GM19239 (cell line): Measurements from ENCODE around the gene NEU3.
"Not testable (repeated sequence)": the region's sequence is repeated elsewhere in the genome, so short reads cannot be mapped to it uniquely, and the experiment has no call there.

Experiments used
- DNase-seq: peaks from one replicate; pipeline ENCODE4 v3.0.0; 2011; ENCODE audit warnings: low spot score; ENCODE audit not compliant: insufficient read length
- FAIRE-seq: peaks from 2 replicates; lab custom pipeline; 2011; peaks lifted over from hg19 to GRCh38; lab: Jason Lieb, UNC

Gene NEU3

GRCh38 chr11:74981888-74982287, 6.8 kb upstream of the NEU3 start:
- no peak for FAIRE-seq
- DNase-seq, result no peak

GRCh38 chr11:74984070-74984469, 4.7 kb upstream of the NEU3 start:
- DNase-seq (no peak), FAIRE-seq (no peak)

- DNase-seq, result no peak
- FAIRE-seq, result no peak
Observed at GRCh38 chr11:74984730-74985129, 4.0 kb upstream of the NEU3 start.

- DNase-seq, result peak; percentile 4
- FAIRE-seq, result peak; percentile 23
Observed at GRCh38 chr11:74989260-74989638, 516 bp downstream of the NEU3 start.

GRCh38 chr11:74990150-74990549, 1.4 kb downstream of the NEU3 start:
- peak; percentile 70 for FAIRE-seq
- not testable (repeated sequence) for DNase-seq

- FAIRE-seq (no peak), DNase-seq (no peak)
Observed at GRCh38 chr11:74990941-74991340, 2.2 kb downstream of the NEU3 start.

- FAIRE-seq (peak; percentile 72), DNase-seq (peak; percentile 10)
Observed at GRCh38 chr11:74992852-74993251, 4.1 kb downstream of the NEU3 start.

- FAIRE-seq, result no peak
- DNase-seq, result no peak
Observed at GRCh38 chr11:75000975-75001354, 12.2 kb downstream of the NEU3 start.

- FAIRE-seq (peak; percentile 74), DNase-seq (no peak)
Observed at GRCh38 chr11:75001686-75002085, 13.0 kb downstream of the NEU3 start.

GRCh38 chr11:75002516-75002915, 13.8 kb downstream of the NEU3 start:
- DNase-seq, result no peak
- FAIRE-seq, result no peak

- FAIRE-seq, result no peak
- DNase-seq, result no peak
Observed at GRCh38 chr11:75004215-75004614, 15.5 kb downstream of the NEU3 start.

- no peak for DNase-seq
- FAIRE-seq, result no peak
Observed at GRCh38 chr11:75011357-75011756, 22.6 kb downstream of the NEU3 start.

- no peak for DNase-seq
- no peak for FAIRE-seq
Observed at GRCh38 chr11:75011872-75012271, 23.1 kb downstream of the NEU3 start.

GRCh38 chr11:75013051-75013450, 24.3 kb downstream of the NEU3 start:
- FAIRE-seq (no peak), DNase-seq (no peak)

GRCh38 chr11:75014129-75014528, 25.4 kb downstream of the NEU3 start:
- DNase-seq (no peak), FAIRE-seq (no peak)

- DNase-seq, FAIRE-seq: not testable (repeated sequence)
Observed at GRCh38 chr11:75019200-75019599, 30.5 kb downstream of the NEU3 start.

GRCh38 chr11:75020328-75020727, 31.6 kb downstream of the NEU3 start:
- FAIRE-seq, DNase-seq: not testable (repeated sequence)

- peak; percentile 95 for FAIRE-seq
- DNase-seq, result peak; percentile 31
Observed at GRCh38 chr11:75022296-75022695, 33.6 kb downstream of the NEU3 start.

GRCh38 chr11:75022759-75023396, 34.1 kb downstream of the NEU3 start:
- DNase-seq (peak; percentile 66), FAIRE-seq (no peak)

GRCh38 chr11:75023446-75024067, 34.8 kb downstream of the NEU3 start:
- FAIRE-seq, result no peak

GRCh38 chr11:75024068-75024449, 35.3 kb downstream of the NEU3 start:
- FAIRE-seq (no peak), DNase-seq (no peak)

More at GRCh38 chr11:75023446-75024067, 34.8 kb downstream of the NEU3 start:
- no peak for DNase-seq

GRCh38 chr11:75024764-75025211, 36.1 kb downstream of the NEU3 start:
- no peak for DNase-seq
- no peak for FAIRE-seq
